Suprapubic skin (tissue), 3 donors: ENCODE results near the gene PIP5K1C.

Experiments
- CTCF ChIP-seq, 2 donors: fragments of 200-600 bp in 1 of 2; fragments of 450-650 bp in 1 of 2; sonication (generic) in 1 of 2; IDR thresholded peaks; one replicate each; pipeline ENCODE4 v1.5.1; 2016 to 2019; ENCODE audit warnings: antibody characterized with exemption in 2 of 2, mild to moderate bottlenecking in 1 of 2, moderate library complexity in 1 of 2
- POLR2AphosphoS5 ChIP-seq, 3 donors: sonication (generic); formaldehyde crosslinking; IDR thresholded peaks; one replicate each; pipeline ENCODE4 v1.6.1; 2017; ENCODE audit warnings: antibody characterized with exemption in 3 of 3

GRCh38 chr19:3644351-3645066, 55.8 kb downstream of the PIP5K1C start:
- TF ChIP-seq POLR2AphosphoS5 (IDR thresholded peaks at IDR 0.05) (no peak), CTCF (IDR thresholded peaks at IDR 0.05) (no peak)
